Endothelial cell of umbilical vein (primary cell): Measurements from ENCODE around the gene KRT26. TPM values are rescaled to one million over a fixed set of nuclear protein-coding genes. Genes with fewer than 3 reads are reported as not detected.

Experiments used
- BruUV-seq: library from RNA; stranded (reverse); fragments of 400-500 nt; replicated peaks from 2 replicates; lab custom pipeline; 2021; lab: Mats Ljungman, UMichigan
- CTCF ChIA-PET: fragments of 300-600, 350-600 bp; sonication (Branson Sonifier 250); formaldehyde crosslinking; loops from one replicate; lab custom pipeline; 2021; ENCODE audit warnings: antibody characterized with exemption, inconsistent platforms; lab: Charles Lee
- POLR2A ChIA-PET: fragments of 300-600, 350-600 bp; sonication (Branson Sonifier 250); formaldehyde crosslinking; loops from one replicate; lab custom pipeline; 2021; ENCODE audit warnings: antibody characterized with exemption, inconsistent platforms; lab: Charles Lee
- DNase-seq: peaks from one replicate; pipeline ENCODE4 v3.0.0-alpha.2; 2011; ENCODE audit warnings: low read depth, low spot score
- FAIRE-seq: peaks from 2 replicates; lab custom pipeline; 2011; peaks lifted over from hg19 to GRCh38; lab: Jason Lieb, UNC
- H2AFZ ChIP-seq: 2 replicates; pipeline ENCODE4 v1.6.0; 2012; ENCODE audit warnings: low read depth, low read length, control low read depth, inconsistent platforms
- H3K27ac ChIP-seq: 2 replicates; pipeline ENCODE4 v1.5.1; 2011; ENCODE audit warnings: low read depth, mild to moderate bottlenecking, control low read depth, low read length, moderate library complexity; ENCODE audit not compliant: insufficient read depth
- H3K27me3 ChIP-seq, 2 experiments: 2 replicates each; pipeline versions ENCODE4 v1.6.0 to v1.6.1; 2011; ENCODE audit warnings: low read length in 2 of 2, mixed read lengths in 1 of 2; ENCODE audit not compliant: control insufficient read depth in 2 of 2, insufficient read depth in 2 of 2
- H3K36me3 ChIP-seq, 2 experiments: 2 replicates in 1 of 2; 3 replicates in 1 of 2; pipeline ENCODE4 v1.5.1; 2011; ENCODE audit warnings: low read length in 2 of 2, mild to moderate bottlenecking in 1 of 2, moderate library complexity in 1 of 2; ENCODE audit not compliant: control insufficient read depth in 2 of 2, insufficient read depth in 2 of 2; ENCODE audit errors: extremely low read depth in 1 of 2
- H3K4me1 ChIP-seq: 3 replicates; pipeline ENCODE4 v1.5.1; 2011; ENCODE audit warnings: mild to moderate bottlenecking, low read length; ENCODE audit not compliant: control insufficient read depth, insufficient read depth; ENCODE audit errors: extremely low read depth
- H3K4me2 ChIP-seq: 2 replicates; pipeline ENCODE4 v1.6.1; 2011; ENCODE audit warnings: low read length, control low read depth, mixed read lengths; ENCODE audit not compliant: insufficient read depth
- H3K4me3 ChIP-seq, 3 experiments: fragments of 200-600 bp in 1 of 3; sonication (generic), shearing (Covaris generic) in 1 of 3; replicated peaks in 1 of 3; 2 replicates each; pipeline ENCODE4 v1.5.1; 2011 to 2016; ENCODE audit warnings: control low read depth in 3 of 3, low read length in 3 of 3, mild to moderate bottlenecking in 2 of 3, inconsistent platforms in 1 of 3, low read depth in 1 of 3, moderate library complexity in 1 of 3; ENCODE audit not compliant: insufficient read depth in 1 of 3
- H3K79me2 ChIP-seq: 2 replicates; pipeline ENCODE4 v1.6.0; 2012; ENCODE audit warnings: low read length, inconsistent platforms; ENCODE audit not compliant: control insufficient read depth, insufficient read depth
- H3K9ac ChIP-seq: replicated peaks from 2 replicates; pipeline ENCODE3; 2011; ENCODE audit warnings: low read length, control low read depth; ENCODE audit not compliant: insufficient read depth; ENCODE audit errors: extremely low read depth
- H3K9me1 ChIP-seq: replicated peaks from 3 replicates; pipeline ENCODE4 v1.6.0; 2011; ENCODE audit warnings: mild to moderate bottlenecking, low read length; ENCODE audit not compliant: control insufficient read depth, insufficient read depth; ENCODE audit errors: extremely low read depth
- H3K9me3 ChIP-seq: replicated peaks from 2 replicates; pipeline ENCODE4 v1.5.1; 2012; ENCODE audit warnings: low read length, inconsistent platforms; ENCODE audit not compliant: control insufficient read depth, insufficient read depth
- H4K20me1 ChIP-seq: replicated peaks from 2 replicates; pipeline ENCODE3; 2011; ENCODE audit warnings: mild to moderate bottlenecking, low read length; ENCODE audit not compliant: control insufficient read depth, insufficient read depth; ENCODE audit errors: extremely low read depth
- CTCF ChIP-seq, 2 donors: IDR thresholded peaks; 1 replicate in 1 of 2; 2 replicates in 1 of 2; pipeline ENCODE4 v1.5.1; 2011; ENCODE audit warnings: low read length in 2 of 2, mild to moderate bottlenecking in 2 of 2, moderate library complexity in 2 of 2, control low read depth in 1 of 2, inconsistent platforms in 1 of 2, low read depth in 1 of 2; ENCODE audit not compliant: insufficient read depth in 1 of 2; ENCODE audit errors: extremely low read depth in 1 of 2
- EZH2 ChIP-seq: IDR thresholded peaks from 2 replicates; pipeline ENCODE4 v1.6.1; 2012; ENCODE audit warnings: borderline replicate concordance, low read depth, mild to moderate bottlenecking, moderate library complexity, low read length, inconsistent platforms; ENCODE audit not compliant: severe bottlenecking
- FOS ChIP-seq: IDR thresholded peaks from 2 replicates; pipeline ENCODE4 v1.6.1; 2011; ENCODE audit warnings: mild to moderate bottlenecking, low read length, moderate library complexity, borderline replicate concordance; ENCODE audit not compliant: insufficient read depth
- GATA2 ChIP-seq: IDR thresholded peaks from 2 replicates; pipeline ENCODE4 v1.7.0; 2011; ENCODE audit warnings: low read depth, mild to moderate bottlenecking, moderate library complexity, mixed read lengths, low read length; ENCODE audit not compliant: insufficient read length, insufficient read depth
- JUN ChIP-seq: IDR thresholded peaks from 2 replicates; pipeline ENCODE4 v1.6.1; 2011; ENCODE audit warnings: borderline replicate concordance, low read depth; ENCODE audit not compliant: insufficient read length, insufficient read depth
- MYC ChIP-seq: IDR thresholded peaks from one replicate; pipeline ENCODE4 v1.6.1; 2011; ENCODE audit warnings: mild to moderate bottlenecking, low read depth, low read length
- POLR2A ChIP-seq: IDR thresholded peaks from 2 replicates; pipeline ENCODE4 v1.6.1; 2012; ENCODE audit warnings: low read depth, mild to moderate bottlenecking, control low read depth, low read length
- POLR2AphosphoS5 ChIP-seq: IDR thresholded peaks from 2 replicates; pipeline ENCODE4 v1.6.1; 2012; ENCODE audit warnings: low read depth, mild to moderate bottlenecking, control low read depth, low read length, moderate library complexity; ENCODE audit not compliant: insufficient read depth
- dilution Hi-C: fragments of 300-500 bp; cut with MboI; formaldehyde crosslinking; loops from one replicate; pipeline ENCODE4 v1.15.0; 2019; ENCODE audit warnings: low sequenced_read_pairs; ENCODE audit not compliant: extremely low pct_ligation_motif_present
- intact Hi-C: fragments of 100-400 bp; cut with micrococcal nuclease; formaldehyde crosslinking; loops from one replicate; pipeline ENCODE4 v1.10.0; 2022
- polyA plus RNA-seq, 4 experiments: library from polyadenylated mRNA; depleted of rRNA in 3 of 4; stranded (reverse) in 3 of 4; unstranded in 1 of 4; fragments of >200 nt; gene quantifications; 2 replicates each; pipeline versions ENCODE4 v1.2.1 to v1.2.3, GENCODE V29; 2011 to 2012; ENCODE audit warnings: missing spikeins in 1 of 4
- total RNA-seq: library from RNA; stranded (reverse); gene quantifications from 2 replicates; pipeline ENCODE4 v1.2.3, GENCODE V29; 2021
- TF ChIP-seq, protein P1 (sequence below): IDR thresholded peaks from 2 replicates; pipeline ENCODE4 v1.6.1; 2011; ENCODE audit not compliant: insufficient read depth, insufficient read length

Gene KRT26
- total and polyA plus RNA-seq, 2 donors (not counting 3 experiments of a cell fraction or from before 2014, with no cell fraction given) = not detected

DNA sequence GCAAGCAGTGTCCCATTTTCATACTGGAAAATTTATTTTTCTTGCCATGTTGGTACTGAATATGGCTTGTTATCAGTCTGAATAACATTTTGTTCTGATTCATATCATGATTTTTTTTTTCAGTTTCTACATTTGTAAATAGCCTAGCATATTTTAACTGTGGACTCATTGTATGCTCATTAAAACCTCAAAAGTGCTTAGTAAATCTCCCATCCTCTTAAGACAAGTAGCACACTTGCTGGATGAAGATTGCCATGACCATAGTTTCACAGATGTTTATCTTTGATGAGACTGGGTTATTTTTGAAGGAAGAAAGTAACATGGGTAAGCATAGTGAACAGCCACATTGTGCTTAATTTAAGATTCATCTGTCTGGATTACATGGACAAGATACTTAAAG is 49.5 kb upstream of the KRT26 start:
- no peak for TF ChIP-seq GATA2
- no peak for TF ChIP-seq JUN
- TF ChIP-seq POLR2AphosphoS5 = no peak
- no peak for TF ChIP-seq CTCF (IDR thresholded peaks at IDR 0.05; ENCODE audit: extremely low read depth in 1 of 2, insufficient read depth in 1 of 2, low read depth in 1 of 2, low read length in 2 of 2)
- no peak for TF ChIP-seq MYC
- no peak for TF ChIP-seq POLR2A
- TF ChIP-seq FOS = no peak
- no peak for TF ChIP-seq EZH2
- TF ChIP-seq, protein P1, sequence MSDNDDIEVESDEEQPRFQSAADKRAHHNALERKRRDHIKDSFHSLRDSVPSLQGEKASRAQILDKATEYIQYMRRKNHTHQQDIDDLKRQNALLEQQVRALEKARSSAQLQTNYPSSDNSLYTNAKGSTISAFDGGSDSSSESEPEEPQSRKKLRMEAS = no peak
- FAIRE-seq (no peak), DNase-seq (no peak)
- no peak overlapping the region for H3K9ac ChIP-seq
- no peaks in the 10 kb centered on the region for H3K27me3 ChIP-seq
- no peak overlapping the region for H3K4me2 ChIP-seq
- H2AFZ ChIP-seq = no peak overlapping the region
- BruUV-seq = no TSS peak
- peaks cover 9% of the 10 kb centered on the region for H3K4me1 ChIP-seq
- intact Hi-C loops (no loop called here), dilution Hi-C loops (no loop called here)
- ChIA-PET POLR2A (no interaction called here), CTCF (interaction anchor here (0.7 kb wide), 1 partner anchor 11 kb away, joined by 3 read pairs; no protein-coding TSS in a partner anchor)
- no peaks in the 10 kb centered on the region for H3K9me1 ChIP-seq
- no peaks in the 10 kb centered on the region for H4K20me1 ChIP-seq
- no peaks in the 10 kb centered on the region for H3K9me3 ChIP-seq
- H3K4me3 ChIP-seq = no peak overlapping the region
- H3K27ac ChIP-seq = no peak overlapping the region
- peaks cover 0 to 2% of the 10 kb centered on the region in 2 experiments for H3K36me3 ChIP-seq
- H3K79me2 ChIP-seq = no peaks in the 10 kb centered on the region
